Activated B cell treated with CpG ODN at 0.5 μM for 24 hours (primary cell): Measurements from ENCODE around the gene MAP3K13. TPM values are rescaled to one million over a fixed set of nuclear protein-coding genes. Genes with fewer than 3 reads are reported as not detected.
"Not testable (repeated sequence)": the region's sequence is repeated elsewhere in the genome, so short reads cannot be mapped to it uniquely, and the experiment has no call there.

Source experiments
- ATAC-seq: fragments of 200-7000 bp; cut with Tn5 transposase; one replicate; pipeline ENCODE4 v1.10.0; 2021; ENCODE audit warnings: low read depth, mild to moderate bottlenecking, moderate library complexity
- CTCF ChIA-PET: fragments of 350-600 bp; sonication (Branson Sonifier 250); formaldehyde crosslinking; loops from one replicate; lab custom pipeline; 2021; ENCODE audit warnings: antibody characterized with exemption; lab: Charles Lee
- POLR2A ChIA-PET: fragments of 350-600 bp; sonication (Branson Sonifier 250); formaldehyde crosslinking; loops from one replicate; lab custom pipeline; 2021; ENCODE audit warnings: antibody characterized with exemption; lab: Charles Lee
- DNase-seq: peaks from one replicate; pipeline ENCODE4 v3.0.0; 2022
- H3K27ac Mint-ChIP-seq: one replicate; pipeline ENCODE4 v1.8.0; 2020; ENCODE audit warnings: mixed read lengths
- H3K27me3 Mint-ChIP-seq: one replicate; pipeline ENCODE4 v1.8.0; 2021; ENCODE audit warnings: mixed read lengths
- H3K36me3 Mint-ChIP-seq: one replicate; pipeline ENCODE4 v1.8.0; 2021; ENCODE audit warnings: low read depth, mixed read lengths
- H3K4me1 Mint-ChIP-seq: one replicate; pipeline ENCODE4 v1.8.0; 2021; ENCODE audit warnings: mixed read lengths
- H3K4me3 Mint-ChIP-seq: one replicate; pipeline ENCODE4 v1.8.0; 2020; ENCODE audit warnings: mild to moderate bottlenecking, mixed read lengths
- H3K9me3 Mint-ChIP-seq: one replicate; pipeline ENCODE4 v1.8.0; 2020; ENCODE audit warnings: mixed read lengths
- intact Hi-C: fragments of 100-400 bp; cut with micrococcal nuclease; formaldehyde crosslinking; loops from one replicate; pipeline ENCODE4 v1.15.1; 2024
- total RNA-seq: library from RNA; stranded (reverse); gene quantifications from 2 replicates; pipeline ENCODE4 v1.2.3, GENCODE V29; 2022
- TF ChIP-seq, protein P1 (sequence below): fragments of 200-600 bp; IDR thresholded peaks from one replicate; pipeline ENCODE4 v1.8.0; 2022; ENCODE audit warnings: antibody characterized with exemption, mild to moderate bottlenecking

The MAP3K13 gene
- total RNA-seq, 1 donor from 2014 or later = 10.5 TPM

DNA sequence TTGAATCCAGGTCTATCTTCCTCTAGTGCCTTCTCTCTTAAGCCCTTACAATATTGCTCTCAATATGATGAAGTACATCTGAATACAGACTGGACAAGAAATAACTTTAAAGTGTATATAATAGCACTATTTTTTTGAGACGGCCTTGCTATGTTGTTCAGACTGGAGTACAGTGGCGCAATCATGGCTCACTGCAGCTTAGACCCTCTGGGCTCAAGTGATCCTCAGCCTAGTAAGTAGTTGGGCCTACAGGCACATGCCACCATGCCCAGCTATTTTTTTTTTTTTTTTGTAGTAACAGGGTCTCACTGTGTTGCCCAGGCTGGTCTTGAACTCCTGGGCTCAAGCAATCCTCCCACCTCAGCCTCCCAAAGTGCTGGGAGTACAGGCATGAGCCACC, 53.6 kb downstream of the MAP3K13 start:
- CTCF ChIA-PET = no interaction called here
- ATAC-seq (no peak), DNase-seq (no peak)
- Mint-ChIP-seq H3K27ac (no peak overlapping the region), H3K4me3 (no peak overlapping the region), H3K27me3 (peaks cover 3% of the 10 kb centered on the region), H3K9me3 (no peaks in the 10 kb centered on the region), H3K4me1 (no peaks in the 10 kb centered on the region), H3K36me3 (no peaks in the 10 kb centered on the region)
- intact Hi-C loops = no loop called here
- TF ChIP-seq, protein P1, sequence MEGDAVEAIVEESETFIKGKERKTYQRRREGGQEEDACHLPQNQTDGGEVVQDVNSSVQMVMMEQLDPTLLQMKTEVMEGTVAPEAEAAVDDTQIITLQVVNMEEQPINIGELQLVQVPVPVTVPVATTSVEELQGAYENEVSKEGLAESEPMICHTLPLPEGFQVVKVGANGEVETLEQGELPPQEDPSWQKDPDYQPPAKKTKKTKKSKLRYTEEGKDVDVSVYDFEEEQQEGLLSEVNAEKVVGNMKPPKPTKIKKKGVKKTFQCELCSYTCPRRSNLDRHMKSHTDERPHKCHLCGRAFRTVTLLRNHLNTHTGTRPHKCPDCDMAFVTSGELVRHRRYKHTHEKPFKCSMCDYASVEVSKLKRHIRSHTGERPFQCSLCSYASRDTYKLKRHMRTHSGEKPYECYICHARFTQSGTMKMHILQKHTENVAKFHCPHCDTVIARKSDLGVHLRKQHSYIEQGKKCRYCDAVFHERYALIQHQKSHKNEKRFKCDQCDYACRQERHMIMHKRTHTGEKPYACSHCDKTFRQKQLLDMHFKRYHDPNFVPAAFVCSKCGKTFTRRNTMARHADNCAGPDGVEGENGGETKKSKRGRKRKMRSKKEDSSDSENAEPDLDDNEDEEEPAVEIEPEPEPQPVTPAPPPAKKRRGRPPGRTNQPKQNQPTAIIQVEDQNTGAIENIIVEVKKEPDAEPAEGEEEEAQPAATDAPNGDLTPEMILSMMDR = no peak
- POLR2A ChIA-PET = no interaction called here

DNA sequence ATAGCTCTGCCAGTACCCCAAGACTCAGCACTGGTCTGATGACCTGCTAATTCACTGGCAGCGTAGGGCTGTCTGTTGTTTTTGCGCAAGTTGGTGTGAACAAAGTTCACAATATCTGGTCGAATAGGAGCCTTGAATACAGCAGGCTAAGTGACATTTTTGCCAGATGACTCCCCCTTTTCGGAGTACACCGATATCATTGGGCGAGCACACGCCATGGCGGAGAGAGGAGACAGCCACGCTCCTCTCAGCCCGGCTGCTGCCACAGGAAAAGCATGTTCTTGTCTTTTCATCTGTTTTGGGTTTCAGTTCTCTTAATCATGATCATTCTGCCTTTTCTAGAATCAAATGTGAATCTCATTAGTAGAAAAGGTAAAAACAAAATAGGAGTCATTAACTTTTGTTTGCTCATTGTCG, 55.6 kb downstream of the MAP3K13 start:
- intact Hi-C loops, H3K9me3 Mint-ChIP-seq, H3K36me3 Mint-ChIP-seq, CTCF ChIA-PET, DNase-seq, ATAC-seq, H3K4me1 Mint-ChIP-seq, H3K27ac Mint-ChIP-seq, H3K27me3 Mint-ChIP-seq, POLR2A ChIA-PET, H3K4me3 Mint-ChIP-seq: not testable (repeated sequence)

DNA sequence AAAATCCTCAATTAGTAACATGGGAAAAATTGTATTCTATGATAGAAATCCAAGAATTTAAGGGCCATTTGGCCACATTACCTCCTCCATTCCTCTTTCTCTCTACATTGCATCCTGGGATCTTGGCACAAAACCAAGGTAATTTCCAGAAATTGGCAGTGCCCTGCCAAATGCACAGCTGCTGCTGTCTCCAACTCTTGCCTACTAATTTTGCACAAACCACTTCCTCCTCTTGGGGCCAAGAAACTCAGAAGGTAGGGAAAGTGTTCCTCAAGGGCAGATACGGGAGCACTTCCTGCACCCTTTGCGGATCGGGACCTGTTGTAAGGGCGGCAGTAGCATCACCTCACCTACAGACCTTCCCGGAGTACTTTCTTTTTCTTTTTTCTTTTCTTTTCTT, 57.8 kb downstream of the MAP3K13 start:
- intact Hi-C loops = no loop called here
- no peaks in the 10 kb centered on the region for H3K9me3 Mint-ChIP-seq
- no peak overlapping the region for H3K27ac Mint-ChIP-seq
- ChIA-PET POLR2A (no interaction called here), CTCF (no interaction called here)
- H3K4me1 Mint-ChIP-seq = no peaks in the 10 kb centered on the region
- no peak overlapping the region for H3K4me3 Mint-ChIP-seq
- H3K27me3 Mint-ChIP-seq = peaks cover 3% of the 10 kb centered on the region
- no peak for DNase-seq
- no peak for ATAC-seq
- H3K36me3 Mint-ChIP-seq = no peaks in the 10 kb centered on the region
- TF ChIP-seq, protein P1 = no peak

DNA sequence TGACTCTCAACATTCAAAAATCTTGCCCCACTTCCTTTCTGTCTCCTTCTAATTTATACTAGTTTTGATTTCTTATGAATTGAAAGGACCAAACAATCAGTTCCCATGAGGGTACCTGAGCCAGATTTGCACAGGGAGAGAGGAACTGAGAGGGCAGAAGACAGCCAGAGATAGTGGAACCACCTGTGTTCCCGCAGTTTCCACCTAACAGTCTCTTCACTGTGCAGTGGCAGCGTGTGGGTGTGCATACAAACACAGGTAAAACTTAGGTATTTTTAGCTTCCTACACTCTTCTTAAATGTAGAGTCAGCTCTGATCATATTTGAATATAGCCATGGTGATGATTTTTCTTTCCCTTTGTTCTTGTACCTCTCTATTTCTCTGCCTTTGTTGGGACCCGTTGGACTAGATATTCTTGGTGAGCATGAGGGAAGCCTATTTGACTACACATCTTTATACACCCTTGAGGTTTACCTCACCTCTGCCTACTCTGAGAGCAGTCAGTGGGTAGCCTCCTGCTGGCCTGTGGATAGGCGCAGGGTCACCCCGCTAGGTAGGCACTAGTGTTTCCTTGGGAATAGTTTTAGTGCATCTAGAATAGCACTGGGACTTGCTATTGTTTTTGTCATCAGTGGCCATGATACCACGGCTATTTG, 58.8 kb downstream of the MAP3K13 start:
- ChIA-PET POLR2A (no interaction called here), CTCF (no interaction called here)
- intact Hi-C loops = no loop called here
- Mint-ChIP-seq H3K27me3 (peaks cover 4% of the 10 kb centered on the region), H3K36me3 (no peaks in the 10 kb centered on the region), H3K4me3 (no peak overlapping the region), H3K27ac (no peak overlapping the region), H3K4me1 (no peaks in the 10 kb centered on the region), H3K9me3 (no peaks in the 10 kb centered on the region)
- no peak for ATAC-seq
- no peak for DNase-seq
- TF ChIP-seq, protein P1 = no peak

DNA sequence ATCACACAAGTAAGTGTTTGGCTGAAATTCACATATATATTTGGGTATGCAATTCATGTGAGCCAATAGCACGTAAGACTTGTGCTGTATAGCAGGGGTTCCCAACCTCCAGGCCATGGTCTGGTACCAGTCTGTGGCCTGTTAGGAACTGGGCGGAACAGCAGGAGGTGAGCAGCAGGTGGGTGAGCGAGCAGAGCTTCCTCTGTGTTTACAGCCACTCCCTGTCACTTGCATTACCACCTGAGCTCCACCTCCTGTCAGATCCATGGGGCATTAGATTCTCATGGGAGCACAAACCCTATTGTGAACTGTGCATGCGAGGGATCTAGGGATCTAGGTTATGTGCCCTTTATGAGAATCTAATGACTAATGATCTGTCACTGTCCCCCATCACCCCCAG, 59.7 kb downstream of the MAP3K13 start:
- H3K4me3 Mint-ChIP-seq = no peak overlapping the region
- POLR2A ChIA-PET = no interaction called here
- TF ChIP-seq, protein P1 = no peak
- intact Hi-C loops = no loop called here
- DNase-seq (no peak), ATAC-seq (no peak)
- H3K27ac Mint-ChIP-seq = no peak overlapping the region
- no peaks in the 10 kb centered on the region for H3K36me3 Mint-ChIP-seq
- H3K27me3 Mint-ChIP-seq = peaks cover 5% of the 10 kb centered on the region
- no peaks in the 10 kb centered on the region for H3K4me1 Mint-ChIP-seq
- CTCF ChIA-PET = no interaction called here
- no peaks in the 10 kb centered on the region for H3K9me3 Mint-ChIP-seq

DNA sequence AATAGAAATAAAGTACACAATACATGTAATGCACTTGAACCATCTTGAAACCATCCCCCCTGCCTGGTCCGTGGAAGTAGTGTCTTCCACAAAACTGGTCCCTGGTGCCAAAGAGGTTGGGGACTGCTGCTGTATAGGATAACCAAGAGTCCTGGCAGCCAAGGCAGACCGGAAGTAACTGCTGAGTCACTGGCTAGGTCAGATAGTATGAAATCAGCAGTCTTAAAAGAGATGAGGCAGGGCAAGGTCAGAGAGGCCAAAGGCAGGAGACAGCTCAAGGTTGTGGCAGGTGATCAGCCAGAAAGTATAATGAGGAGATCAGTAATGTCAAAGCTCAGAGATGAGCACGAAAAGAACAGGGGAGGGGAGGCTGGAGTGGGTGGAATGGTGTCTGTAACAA, 60.2 kb downstream of the MAP3K13 start:
- H3K4me3 Mint-ChIP-seq = no peak overlapping the region
- H3K27ac Mint-ChIP-seq = no peak overlapping the region
- intact Hi-C loops = no loop called here
- H3K36me3 Mint-ChIP-seq = no peaks in the 10 kb centered on the region
- no peaks in the 10 kb centered on the region for H3K9me3 Mint-ChIP-seq
- CTCF ChIA-PET = no interaction called here
- peaks cover 5% of the 10 kb centered on the region for H3K27me3 Mint-ChIP-seq
- TF ChIP-seq, protein P1 = no peak
- DNase-seq (no peak), ATAC-seq (no peak)
- H3K4me1 Mint-ChIP-seq = no peaks in the 10 kb centered on the region
- POLR2A ChIA-PET = no interaction called here
